ENCODE results near the gene DAGLB.
"Not testable (repeated sequence)": the region's sequence is repeated elsewhere in the genome, so short reads cannot be mapped to it uniquely, and the experiment has no call there.

Gene DAGLB

GRCh38 chr7:6461946-6462550 is 14.3 kb upstream of the DAGLB start:
- FAIRE-seq (no peak), DNase-seq (ENCODE audit: low spot score) (no peak)

- DNase-seq (ENCODE audit: low spot score), result no peak
- FAIRE-seq, result no peak
These were observed 13.3 kb upstream of the DAGLB start for GRCh38 chr7:6460990-6461584.

- DNase-seq (ENCODE audit: low spot score) (no peak), FAIRE-seq (no peak)
These were observed 12.5 kb upstream of the DAGLB start for GRCh38 chr7:6460303-6460702.

GRCh38 chr7:6458676-6459075 is 10.9 kb upstream of the DAGLB start:
- FAIRE-seq; DNase-seq (ENCODE audit: low spot score): not testable (repeated sequence)

GRCh38 chr7:6453734-6454133 is 6.0 kb upstream of the DAGLB start:
- peak; percentile 96 for DNase-seq (ENCODE audit: low spot score)
- FAIRE-seq, result peak; percentile 71

- DNase-seq (ENCODE audit: low spot score), result no peak
- no peak for FAIRE-seq
These were observed 3.5 kb upstream of the DAGLB start for GRCh38 chr7:6451224-6451705.

GRCh38 chr7:6450591-6450990 is 2.8 kb upstream of the DAGLB start:
- not testable (repeated sequence) for FAIRE-seq; DNase-seq (ENCODE audit: low spot score)

GRCh38 chr7:6449884-6450283 is 2.1 kb upstream of the DAGLB start:
- peak; percentile 55 for DNase-seq (ENCODE audit: low spot score)
- not testable (repeated sequence) for FAIRE-seq

- DNase-seq (ENCODE audit: low spot score) (no peak), FAIRE-seq (no peak)
These were observed 1.3 kb upstream of the DAGLB start for GRCh38 chr7:6448943-6449543.

- FAIRE-seq (peak; percentile 82), DNase-seq (ENCODE audit: low spot score) (peak; percentile 90)
These were observed 745 bp downstream of the DAGLB start for GRCh38 chr7:6446838-6447580.

GRCh38 chr7:6444516-6445269 is 3.1 kb downstream of the DAGLB start:
- FAIRE-seq, result no peak
- no peak for DNase-seq (ENCODE audit: low spot score)

- DNase-seq (ENCODE audit: low spot score) (peak; percentile 98), FAIRE-seq (peak; percentile 95)
These were observed 4.3 kb downstream of the DAGLB start for GRCh38 chr7:6443372-6443941.

GRCh38 chr7:6442114-6442513 is 5.6 kb downstream of the DAGLB start:
- DNase-seq (ENCODE audit: low spot score) (no peak), FAIRE-seq (no peak)

- no peak for FAIRE-seq
- no peak for DNase-seq (ENCODE audit: low spot score)
These were observed 7.4 kb downstream of the DAGLB start for GRCh38 chr7:6440381-6440780.

GRCh38 chr7:6438427-6438826 is 9.3 kb downstream of the DAGLB start:
- FAIRE-seq, result no peak
- DNase-seq (ENCODE audit: low spot score), result no peak

- DNase-seq (ENCODE audit: low spot score) (peak; percentile 35), FAIRE-seq (no peak)
These were observed 10.5 kb downstream of the DAGLB start for GRCh38 chr7:6437251-6437650.

GRCh38 chr7:6436385-6436685 is 11.4 kb downstream of the DAGLB start:
- DNase-seq (ENCODE audit: low spot score), result no peak
- FAIRE-seq, result no peak

GRCh38 chr7:6435486-6436384 is 12.0 kb downstream of the DAGLB start:
- peak; percentile 66 for FAIRE-seq
- peak; percentile 62 for DNase-seq (ENCODE audit: low spot score)

- no peak for DNase-seq (ENCODE audit: low spot score)
- FAIRE-seq, result no peak
These were observed 13.8 kb downstream of the DAGLB start for GRCh38 chr7:6433784-6434615.

Measured in RCC 7860 (cell line).